GM21515 (cell line): ENCODE results near the gene RBM46.
A peak's percentile ranks its signal among the peaks of the same experiment; 100 is the strongest.

Experiments used
- ATAC-seq: cut with Tn5 transposase; IDR thresholded peaks from one replicate; pipeline ENCODE4 v1.9.1; 2021; ENCODE audit not compliant: unreplicated experiment

Gene RBM46, protein sequence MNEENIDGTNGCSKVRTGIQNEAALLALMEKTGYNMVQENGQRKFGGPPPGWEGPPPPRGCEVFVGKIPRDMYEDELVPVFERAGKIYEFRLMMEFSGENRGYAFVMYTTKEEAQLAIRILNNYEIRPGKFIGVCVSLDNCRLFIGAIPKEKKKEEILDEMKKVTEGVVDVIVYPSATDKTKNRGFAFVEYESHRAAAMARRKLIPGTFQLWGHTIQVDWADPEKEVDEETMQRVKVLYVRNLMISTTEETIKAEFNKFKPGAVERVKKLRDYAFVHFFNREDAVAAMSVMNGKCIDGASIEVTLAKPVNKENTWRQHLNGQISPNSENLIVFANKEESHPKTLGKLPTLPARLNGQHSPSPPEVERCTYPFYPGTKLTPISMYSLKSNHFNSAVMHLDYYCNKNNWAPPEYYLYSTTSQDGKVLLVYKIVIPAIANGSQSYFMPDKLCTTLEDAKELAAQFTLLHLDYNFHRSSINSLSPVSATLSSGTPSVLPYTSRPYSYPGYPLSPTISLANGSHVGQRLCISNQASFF

DNA sequence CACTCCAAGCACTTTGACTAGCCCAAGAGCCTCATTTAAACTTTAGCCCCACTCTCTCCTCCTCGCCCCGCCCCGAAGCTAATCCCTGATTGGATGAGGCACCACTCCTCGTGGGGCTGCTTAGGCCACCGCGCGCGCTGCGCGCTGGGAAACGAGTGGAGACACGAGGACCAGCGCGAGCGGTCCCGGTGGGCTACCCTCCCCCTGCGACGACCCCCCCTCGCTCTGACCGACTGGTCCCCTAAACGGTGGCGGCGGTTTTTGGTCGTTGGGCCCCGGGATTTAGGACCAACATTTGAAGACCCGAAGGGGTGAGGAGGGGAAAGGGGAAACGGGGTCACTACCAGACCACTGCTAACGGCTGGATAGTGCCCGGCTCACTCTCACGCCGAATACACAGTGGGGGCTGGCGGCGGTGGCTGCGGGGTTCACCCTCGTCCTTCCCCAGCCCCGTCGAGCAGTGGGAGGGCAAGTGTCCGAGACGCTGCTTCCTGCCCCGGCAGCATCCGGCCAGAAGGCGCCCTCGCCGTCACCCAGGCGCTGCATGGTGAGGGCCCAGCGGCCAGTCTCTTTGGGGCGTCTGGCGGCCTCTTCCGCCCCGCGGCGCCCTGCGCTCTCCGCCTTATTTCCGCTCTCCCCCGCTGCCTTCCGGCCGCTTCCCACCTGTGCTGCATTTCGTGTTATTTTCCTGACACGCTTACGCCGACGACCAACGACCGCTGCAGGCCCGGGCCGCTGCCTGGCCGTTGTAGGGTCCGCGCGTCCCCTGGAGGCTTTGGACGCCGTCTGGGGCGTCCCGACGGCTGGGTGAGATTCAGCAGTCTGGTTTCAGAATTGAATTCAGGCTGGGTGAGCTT, at the start of gene RBM46:
TSS of gene RBM46 (plus strand) at position 147 of the 857 bp plus-strand sequence. CDS start 15,481 bp downstream, outside the sequence.
- no peak for ATAC-seq

DNA sequence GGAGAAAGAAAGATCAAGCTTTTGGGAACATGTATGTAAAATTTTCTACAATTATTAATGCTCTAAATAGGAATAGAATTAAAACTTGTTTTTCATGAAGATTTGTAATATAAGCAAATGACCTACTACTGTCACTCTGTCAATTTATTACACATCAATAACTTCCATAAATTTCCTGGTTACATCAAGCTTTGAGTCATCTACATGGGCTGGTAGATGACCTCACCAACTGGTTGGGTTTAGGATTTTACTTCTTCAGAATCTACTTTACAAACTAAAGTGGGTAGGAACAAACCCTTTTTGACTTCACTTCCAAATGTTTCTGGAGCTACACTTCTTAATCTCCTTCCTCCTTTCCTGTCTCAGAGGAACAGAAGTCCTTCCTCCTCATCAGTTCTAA, 49.3 kb upstream of the RBM46 start:
- ATAC-seq, result no peak

DNA sequence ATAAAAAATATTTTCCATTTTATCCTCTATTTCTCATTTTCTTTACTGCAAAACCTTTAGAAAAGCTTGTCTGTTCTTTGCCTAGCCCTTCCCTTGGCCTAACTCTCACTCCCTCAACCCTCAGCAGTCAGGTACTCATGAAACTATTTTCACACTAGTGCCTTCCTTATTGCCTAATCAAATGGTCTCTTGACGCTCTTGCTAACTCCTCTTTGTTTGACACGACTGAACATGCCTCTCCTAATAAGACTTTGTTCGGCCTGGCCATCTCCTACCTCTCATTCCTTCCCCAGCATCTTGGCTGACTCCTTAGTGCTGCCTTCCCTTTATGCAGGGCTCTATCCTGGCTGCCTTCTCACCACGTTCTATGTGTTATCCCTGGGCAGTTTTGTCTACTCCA, 48.4 kb upstream of the RBM46 start:
- ATAC-seq, result no peak

DNA sequence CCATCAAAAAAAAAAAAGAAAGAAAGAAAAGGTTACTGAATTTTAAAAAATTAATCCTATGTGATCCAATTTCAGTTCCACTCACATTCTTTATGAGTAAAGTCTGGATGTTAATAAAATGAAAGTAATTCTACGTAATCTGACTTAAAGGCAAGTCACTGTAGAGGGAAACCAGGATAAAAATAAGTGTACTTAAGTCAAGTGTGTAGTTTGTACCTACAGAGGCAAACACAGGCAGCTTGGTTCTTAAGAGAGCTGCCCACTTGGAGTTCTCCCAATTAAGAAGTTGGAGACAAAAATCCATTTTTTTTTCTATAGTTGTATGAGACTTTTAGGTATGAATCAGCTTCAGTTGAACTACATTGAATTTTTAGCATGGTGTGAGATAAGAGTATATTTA, 44.3 kb upstream of the RBM46 start:
- no peak for ATAC-seq

DNA sequence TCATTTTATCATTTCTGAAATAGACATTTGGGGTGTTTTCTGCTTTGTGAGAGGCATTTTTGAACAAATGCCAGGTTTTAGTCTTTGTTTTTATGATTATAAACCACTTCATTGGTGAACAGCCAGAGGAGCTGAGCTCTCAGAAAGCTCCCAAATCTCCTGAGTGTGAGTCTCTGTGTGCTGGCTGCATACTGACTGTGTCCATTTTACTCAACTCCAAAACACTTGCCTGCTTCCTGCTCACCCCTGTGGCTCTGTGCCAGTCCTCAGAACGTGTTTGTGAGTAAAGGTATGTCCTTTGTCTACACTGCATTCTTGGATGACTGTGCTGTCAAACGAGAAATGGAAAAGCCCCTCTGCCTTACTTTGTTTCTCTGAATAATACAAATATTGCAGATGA, 42.6 kb upstream of the RBM46 start:
- ATAC-seq, result no peak

DNA sequence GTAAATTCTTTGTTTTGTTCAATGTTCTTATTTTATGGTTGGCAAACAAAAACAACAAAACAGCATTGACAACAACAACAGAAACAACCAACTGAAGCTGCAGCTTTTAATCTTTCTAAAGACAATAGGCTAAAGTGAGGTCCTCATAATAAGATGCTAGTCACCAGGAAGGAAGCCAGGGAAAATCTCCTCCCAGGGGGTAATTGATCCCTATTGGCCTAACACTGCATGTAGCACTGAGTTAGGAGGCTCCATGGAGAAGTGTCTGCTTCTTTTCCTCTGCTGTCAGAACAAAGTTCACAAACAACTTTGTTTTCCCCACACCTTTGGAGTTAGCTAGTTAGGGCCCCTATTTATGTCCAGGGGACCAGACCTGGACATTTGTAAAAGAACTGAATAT, 42.0 kb upstream of the RBM46 start:
- no peak for ATAC-seq

GRCh38 chr4:154740462-154740861, 40.6 kb upstream of the RBM46 start:
- ATAC-seq, result no peak

DNA sequence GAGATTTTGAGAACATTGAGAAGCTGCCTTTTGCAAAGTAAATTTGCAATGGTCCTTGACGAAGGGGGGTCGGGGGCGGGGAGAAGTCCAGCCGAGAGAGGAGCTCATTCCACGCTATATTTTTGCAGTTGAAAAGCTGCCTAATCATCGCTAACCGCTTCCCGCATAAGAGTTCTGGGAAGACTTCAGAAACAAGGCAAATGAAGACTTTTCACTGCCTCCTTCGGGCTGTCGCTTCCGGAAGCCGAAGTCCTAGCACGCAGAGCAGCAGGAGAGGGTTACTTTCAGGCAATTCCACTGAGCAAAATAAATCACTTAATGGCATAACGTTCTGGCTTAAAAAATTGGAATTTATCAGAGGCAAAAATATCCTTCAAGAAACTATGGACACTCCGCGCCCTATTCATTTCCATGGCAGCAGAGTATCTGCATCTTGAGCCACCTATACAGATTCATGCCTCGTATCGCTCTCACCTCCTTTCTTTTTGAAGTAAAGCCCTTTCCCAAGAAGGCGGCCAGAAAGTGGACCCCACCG, 39.9 kb upstream of the RBM46 start:
- no peak for ATAC-seq

DNA sequence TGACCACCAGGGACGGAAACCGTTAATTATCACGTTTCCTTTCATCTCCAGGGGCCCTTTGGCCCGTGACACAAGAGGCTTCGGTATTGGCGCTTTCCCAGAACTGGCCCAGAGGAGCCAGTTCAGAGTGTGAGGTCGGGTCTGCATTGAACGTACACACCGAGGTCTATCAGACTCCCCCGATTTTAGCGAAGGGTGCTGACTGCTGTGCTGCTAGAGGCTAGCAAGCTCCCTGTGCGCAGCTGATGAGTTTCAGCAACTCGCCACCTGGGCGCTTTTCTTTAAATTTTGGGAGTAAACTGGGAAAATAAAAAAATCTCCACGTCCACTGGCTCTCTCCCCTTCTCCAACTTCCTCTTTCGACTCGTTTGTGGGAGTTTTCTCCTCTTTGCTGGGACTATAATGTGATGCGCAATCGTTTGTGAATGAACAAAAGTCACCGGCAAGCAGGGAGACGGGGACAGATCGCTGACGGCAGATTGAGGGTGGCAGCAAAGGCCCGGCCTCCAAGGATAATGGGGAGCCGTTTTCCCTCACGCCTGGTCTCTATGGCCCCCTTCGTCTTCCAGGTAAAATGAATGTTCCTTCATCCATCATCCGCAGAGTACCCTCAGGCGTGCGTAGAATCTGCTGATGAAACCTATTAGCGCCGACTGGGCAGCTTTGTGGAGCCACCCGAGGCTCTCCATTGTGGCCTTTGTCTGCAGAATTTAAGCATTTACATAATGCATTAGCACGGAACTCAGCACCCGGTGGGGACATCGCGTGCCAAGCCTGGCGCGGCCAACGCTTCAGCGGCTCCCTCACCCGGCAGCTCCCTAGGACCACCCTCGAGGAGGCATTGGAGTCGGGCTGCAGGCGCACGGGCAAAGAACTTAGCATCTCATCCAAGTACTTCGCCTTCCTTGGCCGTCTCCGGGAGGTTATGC, 38.9 kb upstream of the RBM46 start:
- no peak for ATAC-seq

DNA sequence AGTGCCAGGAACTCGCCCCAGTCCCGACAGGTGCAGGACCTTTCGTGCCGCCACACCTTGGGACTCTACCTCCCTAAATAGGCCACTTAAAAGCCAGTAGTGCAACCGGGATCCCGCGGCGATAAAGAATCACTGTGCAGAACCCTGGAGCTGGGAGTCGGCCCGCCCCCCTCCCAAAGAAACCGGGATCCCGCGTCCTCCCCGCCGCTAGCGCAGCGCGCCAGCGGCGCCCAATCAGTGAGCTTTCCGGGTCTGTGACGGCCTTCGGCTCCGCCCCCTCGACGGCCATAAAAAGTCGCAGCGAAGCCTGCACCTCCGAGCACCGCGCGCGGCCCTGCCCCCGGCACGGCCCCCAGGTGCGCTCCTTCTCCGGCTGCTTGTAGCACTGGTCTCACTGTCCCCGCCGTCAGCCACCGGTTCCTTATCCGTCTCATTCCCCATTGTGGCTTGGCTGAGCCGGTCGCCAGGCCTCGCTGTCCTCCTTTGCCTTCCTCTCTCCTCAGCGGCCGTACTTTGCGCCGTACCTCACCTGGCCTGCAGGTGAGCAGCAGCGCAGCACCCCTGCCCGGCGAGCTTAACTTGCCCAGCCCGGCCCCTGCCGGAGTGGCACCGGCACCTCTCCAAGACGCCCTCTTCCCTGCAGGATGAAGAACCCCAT, 37.3 kb upstream of the RBM46 start, which contains the start of gene LRAT:
TSS of gene LRAT (plus strand) at position 318 of the 658 bp plus-strand sequence. CDS start at position 645, 327 bp downstream.
- ATAC-seq, result no peak

DNA sequence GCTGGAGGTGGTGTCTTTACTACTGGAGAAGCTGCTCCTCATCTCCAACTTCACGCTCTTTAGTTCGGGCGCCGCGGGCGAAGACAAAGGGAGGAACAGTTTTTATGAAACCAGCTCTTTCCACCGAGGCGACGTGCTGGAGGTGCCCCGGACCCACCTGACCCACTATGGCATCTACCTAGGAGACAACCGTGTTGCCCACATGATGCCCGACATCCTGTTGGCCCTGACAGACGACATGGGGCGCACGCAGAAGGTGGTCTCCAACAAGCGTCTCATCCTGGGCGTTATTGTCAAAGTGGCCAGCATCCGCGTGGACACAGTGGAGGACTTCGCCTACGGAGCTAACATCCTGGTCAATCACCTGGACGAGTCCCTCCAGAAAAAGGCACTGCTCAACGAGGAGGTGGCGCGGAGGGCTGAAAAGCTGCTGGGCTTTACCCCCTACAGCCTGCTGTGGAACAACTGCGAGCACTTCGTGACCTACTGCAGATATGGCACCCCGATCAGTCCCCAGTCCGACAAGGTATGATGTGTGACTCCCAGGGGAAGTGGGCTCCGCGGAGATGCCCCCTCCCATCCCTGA, 36.6 kb upstream of the RBM46 start:
- ATAC-seq, result no peak

DNA sequence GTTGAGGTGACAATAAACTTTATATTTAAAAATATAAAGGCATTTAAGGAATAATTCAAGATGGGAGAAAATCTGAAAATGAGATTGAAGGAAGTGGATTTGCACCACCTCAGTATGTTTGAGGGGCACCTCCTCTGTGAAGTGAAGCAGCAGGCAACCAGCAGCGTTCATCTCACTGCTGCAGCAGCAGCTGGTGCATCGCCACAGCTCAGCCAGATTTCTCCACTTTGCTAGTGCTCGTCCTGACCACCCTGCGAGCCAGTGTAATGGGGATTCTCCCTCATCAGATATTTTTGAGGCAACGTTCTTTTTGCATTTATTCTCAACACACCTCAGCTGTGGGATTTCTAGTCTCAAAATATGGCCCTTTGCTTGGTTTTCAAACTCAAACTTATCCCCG, 23.4 kb upstream of the RBM46 start:
- no peak for ATAC-seq

GRCh38 chr4:154760895-154761294, 20.2 kb upstream of the RBM46 start:
- no peak for ATAC-seq

- ATAC-seq, result no peak
Measured at GRCh38 chr4:154778264-154778663, 2.8 kb upstream of the RBM46 start.

GRCh38 chr4:154779362-154779947, 1.6 kb upstream of the RBM46 start:
- ATAC-seq, result no peak

- ATAC-seq, result no peak
Measured at GRCh38 chr4:154781983-154782293, 866 bp downstream of the RBM46 start.

- ATAC-seq, result peak; percentile 89
Measured at GRCh38 chr4:154807042-154807630, 26.1 kb downstream of the RBM46 start.

- no peak for ATAC-seq
Measured at GRCh38 chr4:154818230-154818629, 37.2 kb downstream of the RBM46 start.

GRCh38 chr4:154822775-154823174, 41.7 kb downstream of the RBM46 start:
- ATAC-seq, result no peak
